Esophagus muscularis mucosa (tissue), 4 donors: Measurements from ENCODE around the gene CERS5.

ENCODE experiments used
- CTCF ChIP-seq, 3 experiments: fragments of 200-600 bp in 2 of 3; fragments of 450-650 bp in 1 of 3; sonication (generic) in 2 of 3; IDR thresholded peaks; one replicate each; pipeline ENCODE4 v1.5.1; 2017 to 2019; ENCODE audit warnings: antibody characterized with exemption in 3 of 3, mild to moderate bottlenecking in 2 of 3, moderate library complexity in 1 of 3
- EP300 ChIP-seq: sonication (generic); formaldehyde crosslinking; IDR thresholded peaks from one replicate; pipeline ENCODE4 v1.6.1; 2017; ENCODE audit warnings: antibody characterized with exemption
- POLR2A ChIP-seq: fragments of 450-650 bp; IDR thresholded peaks from one replicate; pipeline ENCODE4 v1.6.1; 2017; ENCODE audit warnings: antibody characterized with exemption, moderate library complexity, mild to moderate bottlenecking, low read depth
- POLR2AphosphoS5 ChIP-seq, 2 donors: sonication (generic); formaldehyde crosslinking; IDR thresholded peaks; one replicate each; pipeline ENCODE4 v1.6.1; 2017; ENCODE audit warnings: antibody characterized with exemption in 2 of 2

- TF ChIP-seq CTCF (IDR thresholded peaks at IDR 0.05) (no peak), POLR2AphosphoS5 (IDR thresholded peaks at IDR 0.05) (no peak), EP300 (no peak), POLR2A (no peak)
Measured at GRCh38 chr12:50110762-50111351, 56.3 kb downstream of the CERS5 start.
